ENCODE data around the gene NEURL4.
"Not testable (repeated sequence)": the region's sequence is repeated elsewhere in the genome, so short reads cannot be mapped to it uniquely, and the experiment has no call there.

The NEURL4 gene

DNA sequence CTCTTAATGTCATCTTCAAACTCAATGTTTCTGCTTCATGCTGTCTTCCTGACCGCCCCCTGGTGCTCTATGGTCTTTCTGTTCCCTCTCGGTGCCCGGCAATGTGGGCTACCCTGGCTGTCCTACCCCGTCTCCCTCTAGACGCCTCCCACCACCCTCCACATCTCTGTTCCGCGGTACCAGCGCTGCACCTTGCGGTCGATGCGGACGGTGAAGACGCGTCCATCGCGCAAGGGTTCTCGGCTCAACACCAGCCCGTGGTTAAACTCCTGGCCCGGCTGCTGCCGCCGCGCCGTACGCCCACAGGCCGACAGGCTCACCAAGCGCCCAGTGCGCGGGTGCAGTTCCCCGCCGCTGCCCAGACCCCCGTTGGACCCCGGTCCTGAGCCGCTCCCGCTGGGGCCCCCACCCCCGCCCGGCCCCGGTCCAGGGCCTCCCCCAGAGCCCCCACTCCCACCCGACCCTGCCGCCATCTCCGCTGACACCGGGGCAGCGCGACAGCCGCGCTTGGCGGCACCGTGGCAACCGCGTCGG lies at the start of gene NEURL4:
Gene NEURL4, minus strand, starts transcription at position 496 of the 534 bp plus-strand sequence. Its CDS starts 23 bp downstream, at position 473.
- no peak for DNase-seq (ENCODE audit: low read depth in 1 of 2, low spot score in 1 of 2)
- in situ Hi-C loops (cut with HindIII; ENCODE audit: low pct_unique_long_range_greater_than_20kb, low sequenced_read_pairs) = no loop called here

DNA sequence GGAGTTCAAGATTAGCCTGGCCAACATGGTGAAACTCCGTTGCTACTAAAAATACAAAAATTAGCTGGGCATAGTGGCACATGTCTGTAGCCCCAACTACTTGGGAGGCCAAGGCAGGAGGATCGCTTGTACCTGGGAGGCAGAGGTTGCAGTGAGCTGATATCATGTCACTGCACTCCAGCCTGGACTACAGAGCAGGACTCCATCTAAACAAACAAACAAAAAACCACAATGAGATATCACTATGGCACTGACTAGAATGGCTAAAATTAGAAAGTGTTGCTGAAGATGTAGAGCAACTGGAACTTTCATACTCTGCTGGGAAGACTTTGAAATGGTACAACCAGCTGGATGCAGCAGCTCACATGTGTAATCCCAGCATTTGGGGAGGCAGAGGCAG lies 45.2 kb upstream of the NEURL4 start:
- no peak for DNase-seq (ENCODE audit: low read depth in 1 of 2, low spot score in 1 of 2)
- no peak for TF ChIP-seq JUND (IDR thresholded peaks at IDR 0.05; ENCODE audit: low read depth)
- in situ Hi-C loops (cut with HindIII; ENCODE audit: low pct_unique_long_range_greater_than_20kb, low sequenced_read_pairs) = no loop called here

More for the DNA sequence above, at the start of gene NEURL4:
- TF ChIP-seq JUND (IDR thresholded peaks at IDR 0.05; ENCODE audit: low read depth) = no peak

DNA sequence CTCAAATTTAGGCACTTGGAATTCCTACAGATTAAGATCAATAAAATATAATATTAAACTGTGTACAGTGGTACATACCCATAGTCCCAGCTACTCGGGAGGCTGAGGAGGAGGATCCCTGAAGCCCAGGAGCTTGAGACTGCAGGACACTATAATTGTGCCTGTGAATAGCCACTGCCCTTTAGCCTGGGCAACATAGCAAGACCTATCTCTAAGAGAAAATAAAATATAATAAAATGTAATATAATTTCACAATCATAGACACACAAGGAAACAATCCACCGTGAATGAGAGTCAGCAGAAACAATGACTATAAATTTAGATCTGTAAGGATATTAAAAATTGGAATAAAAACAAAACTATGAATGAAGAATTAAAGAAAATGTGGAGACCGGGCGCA lies 41.7 kb upstream of the NEURL4 start:
- in situ Hi-C loops (cut with HindIII; ENCODE audit: low pct_unique_long_range_greater_than_20kb, low sequenced_read_pairs) = no loop called here
- TF ChIP-seq JUND (IDR thresholded peaks at IDR 0.05; ENCODE audit: low read depth) = no peak
- DNase-seq (ENCODE audit: low read depth in 1 of 2, low spot score in 1 of 2) = no peak

- in situ Hi-C loops (cut with HindIII; ENCODE audit: low pct_unique_long_range_greater_than_20kb, low sequenced_read_pairs) = no loop called here
- TF ChIP-seq JUND (IDR thresholded peaks at IDR 0.05; ENCODE audit: low read depth) = no peak
- no peak for DNase-seq (ENCODE audit: low read depth in 1 of 2, low spot score in 1 of 2)
Observed at GRCh38 chr17:7369825-7370224, 40.7 kb upstream of the NEURL4 start.

- in situ Hi-C loops (cut with HindIII; ENCODE audit: low pct_unique_long_range_greater_than_20kb, low sequenced_read_pairs); DNase-seq (ENCODE audit: low read depth in 1 of 2, low spot score in 1 of 2): not testable (repeated sequence)
Observed at GRCh38 chr17:7368599-7368994, 39.5 kb upstream of the NEURL4 start.

GRCh38 chr17:7367918-7368598 lies 38.9 kb upstream of the NEURL4 start:
- no peak for TF ChIP-seq JUND (IDR thresholded peaks at IDR 0.05; ENCODE audit: low read depth)
- no peak for DNase-seq (ENCODE audit: low read depth in 1 of 2, low spot score in 1 of 2)
- in situ Hi-C loops (cut with HindIII; ENCODE audit: low pct_unique_long_range_greater_than_20kb, low sequenced_read_pairs) = no loop called here

DNA sequence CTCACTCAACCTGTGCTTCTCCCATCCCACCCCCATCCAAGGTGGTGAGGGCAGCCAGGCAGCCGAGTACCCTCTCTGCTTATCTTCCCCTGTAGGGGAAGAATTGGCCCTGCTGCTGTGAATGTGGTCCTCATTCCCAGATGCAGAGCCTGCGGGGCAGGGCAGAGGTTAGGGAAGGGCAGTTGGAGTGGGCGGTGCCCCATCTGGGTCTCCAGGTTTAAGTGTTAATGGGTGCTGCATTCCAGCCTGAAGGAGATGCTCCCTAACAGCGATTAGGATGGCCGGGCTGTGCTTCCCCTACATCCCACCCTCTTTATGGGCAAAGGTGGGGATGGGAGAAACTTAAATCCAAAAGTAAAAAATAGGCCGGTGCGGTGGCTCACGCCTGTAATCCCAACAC lies 37.9 kb upstream of the NEURL4 start:
- no peak for TF ChIP-seq JUND (IDR thresholded peaks at IDR 0.05; ENCODE audit: low read depth)
- in situ Hi-C loops (cut with HindIII; ENCODE audit: low pct_unique_long_range_greater_than_20kb, low sequenced_read_pairs) = no loop called here
- DNase-seq (ENCODE audit: low read depth in 1 of 2, low spot score in 1 of 2) = no peak

GRCh38 chr17:7365963-7366362 lies 36.8 kb upstream of the NEURL4 start:
- in situ Hi-C loops (cut with HindIII; ENCODE audit: low pct_unique_long_range_greater_than_20kb, low sequenced_read_pairs); DNase-seq (ENCODE audit: low read depth in 1 of 2, low spot score in 1 of 2): not testable (repeated sequence)

GRCh38 chr17:7363311-7363710 lies 34.2 kb upstream of the NEURL4 start:
- in situ Hi-C loops (cut with HindIII; ENCODE audit: low pct_unique_long_range_greater_than_20kb, low sequenced_read_pairs) = no loop called here
- no peak for DNase-seq (ENCODE audit: low read depth in 1 of 2, low spot score in 1 of 2)
- no peak for TF ChIP-seq JUND (IDR thresholded peaks at IDR 0.05; ENCODE audit: low read depth)

GRCh38 chr17:7361906-7362305 lies 32.8 kb upstream of the NEURL4 start:
- DNase-seq (ENCODE audit: low read depth in 1 of 2, low spot score in 1 of 2) = no peak
- in situ Hi-C loops (cut with HindIII; ENCODE audit: low pct_unique_long_range_greater_than_20kb, low sequenced_read_pairs) = no loop called here
- no peak for TF ChIP-seq JUND (IDR thresholded peaks at IDR 0.05; ENCODE audit: low read depth)

- in situ Hi-C loops (cut with HindIII; ENCODE audit: low pct_unique_long_range_greater_than_20kb, low sequenced_read_pairs) = no loop called here
- no peak for DNase-seq (ENCODE audit: low read depth in 1 of 2, low spot score in 1 of 2)
- TF ChIP-seq JUND (IDR thresholded peaks at IDR 0.05; ENCODE audit: low read depth) = no peak
Observed at GRCh38 chr17:7357381-7357780, 28.2 kb upstream of the NEURL4 start.

- in situ Hi-C loops (cut with HindIII; ENCODE audit: low pct_unique_long_range_greater_than_20kb, low sequenced_read_pairs) = no loop called here
- no peak for TF ChIP-seq JUND (IDR thresholded peaks at IDR 0.05; ENCODE audit: low read depth)
- DNase-seq (ENCODE audit: low read depth in 1 of 2, low spot score in 1 of 2) = no peak
Observed at GRCh38 chr17:7356756-7357155, 27.6 kb upstream of the NEURL4 start.

DNA sequence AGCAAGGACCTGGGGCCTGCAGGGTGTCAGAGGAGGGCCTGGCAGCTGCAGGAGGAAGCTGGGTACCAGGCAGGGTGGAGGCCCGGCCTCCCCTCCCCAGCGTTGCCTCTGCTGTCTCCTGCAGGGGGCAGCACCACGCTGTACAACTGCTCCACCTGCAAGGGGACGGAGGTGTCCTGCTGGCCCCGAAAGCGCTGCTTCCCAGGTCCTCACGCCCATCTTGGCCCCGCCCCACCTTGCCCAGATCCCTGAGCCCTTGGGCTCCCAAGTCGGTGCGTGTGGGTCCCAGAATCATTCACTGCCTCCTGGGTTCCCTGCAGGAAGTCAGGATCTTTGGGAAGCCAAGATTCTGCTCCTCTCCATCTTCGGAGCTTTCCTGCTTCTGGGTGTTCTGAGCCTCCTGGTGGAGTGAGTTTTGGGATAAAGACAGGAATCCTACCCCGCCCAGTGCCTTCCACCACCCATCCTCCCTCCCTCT lies 27.0 kb upstream of the NEURL4 start:
- in situ Hi-C loops (cut with HindIII; ENCODE audit: low pct_unique_long_range_greater_than_20kb, low sequenced_read_pairs) = no loop called here
- no peak for TF ChIP-seq JUND (IDR thresholded peaks at IDR 0.05; ENCODE audit: low read depth)
- DNase-seq (ENCODE audit: low read depth in 1 of 2, low spot score in 1 of 2) = peak; percentile 71 to 88

- TF ChIP-seq JUND (IDR thresholded peaks at IDR 0.05; ENCODE audit: low read depth) = no peak
- in situ Hi-C loops (cut with HindIII; ENCODE audit: low pct_unique_long_range_greater_than_20kb, low sequenced_read_pairs) = no loop called here
- DNase-seq (ENCODE audit: low read depth in 1 of 2, low spot score in 1 of 2) = no peak
Observed at GRCh38 chr17:7355573-7355972, 26.4 kb upstream of the NEURL4 start.
